ENCODE measurements around the gene KDM2A.

DNA sequence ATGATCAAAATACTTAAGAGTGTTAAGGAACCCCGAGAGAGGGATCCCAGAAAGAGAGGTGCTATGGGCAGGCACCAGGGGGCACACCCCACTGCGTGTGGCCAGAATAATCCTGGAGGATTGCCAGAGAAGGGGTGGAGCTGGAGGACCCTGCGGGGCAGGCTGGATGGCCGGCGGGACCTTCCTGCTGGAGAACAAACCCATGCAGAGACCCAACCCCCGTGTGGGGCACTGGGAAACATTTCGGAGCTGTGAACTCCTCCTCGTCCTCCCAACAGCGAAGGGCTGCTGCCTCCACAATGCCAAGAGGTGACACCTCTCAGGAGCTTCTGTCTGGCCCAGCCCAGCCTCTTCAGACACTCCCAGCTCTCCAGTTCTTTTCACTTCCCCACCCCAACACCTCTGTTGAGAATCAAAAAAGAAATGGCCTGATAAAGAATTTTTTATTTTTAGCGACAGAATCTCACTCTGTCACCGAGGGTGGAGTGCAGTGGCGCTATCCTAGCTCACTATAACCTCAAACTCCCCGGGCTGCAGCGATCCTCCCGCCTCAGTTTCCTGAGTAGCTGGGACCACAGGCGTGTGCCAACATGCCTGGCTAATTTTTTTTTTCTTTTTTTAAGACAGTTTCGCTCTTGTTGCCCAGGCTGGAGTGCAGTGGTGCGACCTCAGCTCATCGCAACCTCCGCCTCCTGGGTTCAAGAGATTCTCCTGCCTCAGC is 36.8 kb upstream of the KDM2A start:
- TF ChIP-seq POLR2AphosphoS5 (IDR thresholded peaks at IDR 0.05) (no peak), POLR2A (IDR thresholded peaks at IDR 0.05) (no peak)
- TF ChIP-seq, protein P1, sequence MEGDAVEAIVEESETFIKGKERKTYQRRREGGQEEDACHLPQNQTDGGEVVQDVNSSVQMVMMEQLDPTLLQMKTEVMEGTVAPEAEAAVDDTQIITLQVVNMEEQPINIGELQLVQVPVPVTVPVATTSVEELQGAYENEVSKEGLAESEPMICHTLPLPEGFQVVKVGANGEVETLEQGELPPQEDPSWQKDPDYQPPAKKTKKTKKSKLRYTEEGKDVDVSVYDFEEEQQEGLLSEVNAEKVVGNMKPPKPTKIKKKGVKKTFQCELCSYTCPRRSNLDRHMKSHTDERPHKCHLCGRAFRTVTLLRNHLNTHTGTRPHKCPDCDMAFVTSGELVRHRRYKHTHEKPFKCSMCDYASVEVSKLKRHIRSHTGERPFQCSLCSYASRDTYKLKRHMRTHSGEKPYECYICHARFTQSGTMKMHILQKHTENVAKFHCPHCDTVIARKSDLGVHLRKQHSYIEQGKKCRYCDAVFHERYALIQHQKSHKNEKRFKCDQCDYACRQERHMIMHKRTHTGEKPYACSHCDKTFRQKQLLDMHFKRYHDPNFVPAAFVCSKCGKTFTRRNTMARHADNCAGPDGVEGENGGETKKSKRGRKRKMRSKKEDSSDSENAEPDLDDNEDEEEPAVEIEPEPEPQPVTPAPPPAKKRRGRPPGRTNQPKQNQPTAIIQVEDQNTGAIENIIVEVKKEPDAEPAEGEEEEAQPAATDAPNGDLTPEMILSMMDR (IDR thresholded peaks at IDR 0.05): no peak
